HuH-7 (cell line): ENCODE data around the gene PNPLA7.

ENCODE experiments used
- DNase-seq: peaks from one replicate; pipeline ENCODE4 v3.0.0; 2011; ENCODE audit warnings: low spot score

PNPLA7 gene

GRCh38 chr9:137494104-137494544 lies 56.1 kb downstream of the PNPLA7 start:
- no peak for DNase-seq

- DNase-seq: no peak
These were observed 56.7 kb downstream of the PNPLA7 start for GRCh38 chr9:137493364-137494103.

- DNase-seq: peak; percentile 81
These were observed 57.5 kb downstream of the PNPLA7 start for GRCh38 chr9:137492464-137493363.

- DNase-seq: no peak
These were observed 58.3 kb downstream of the PNPLA7 start for GRCh38 chr9:137491735-137492432.

- no peak for DNase-seq
These were observed 59.5 kb downstream of the PNPLA7 start for GRCh38 chr9:137490532-137491186.

GRCh38 chr9:137488906-137489305 lies 61.3 kb downstream of the PNPLA7 start:
- no peak for DNase-seq

- DNase-seq: no peak
These were observed 61.9 kb downstream of the PNPLA7 start for GRCh38 chr9:137488327-137488653.

- DNase-seq: no peak
These were observed 62.5 kb downstream of the PNPLA7 start for GRCh38 chr9:137487454-137488326.

- DNase-seq: no peak
These were observed 63.4 kb downstream of the PNPLA7 start for GRCh38 chr9:137486545-137487453.

GRCh38 chr9:137486141-137486490 lies 64.1 kb downstream of the PNPLA7 start:
- DNase-seq: no peak

- no peak for DNase-seq
These were observed 64.7 kb downstream of the PNPLA7 start for GRCh38 chr9:137485343-137486140.

- no peak for DNase-seq
These were observed 65.5 kb downstream of the PNPLA7 start for GRCh38 chr9:137484551-137485315.

GRCh38 chr9:137482094-137482781 lies 68.0 kb downstream of the PNPLA7 start:
- no peak for DNase-seq

GRCh38 chr9:137480686-137481683 lies 69.2 kb downstream of the PNPLA7 start:
- no peak for DNase-seq

GRCh38 chr9:137479892-137480685 lies 70.1 kb downstream of the PNPLA7 start:
- DNase-seq: no peak
